Measurements from ENCODE around the gene MAD1L1. TPM values are rescaled to one million over a fixed set of nuclear protein-coding genes. Genes with fewer than 3 reads are reported as not detected.
"Not testable (repeated sequence)": the region's sequence is repeated elsewhere in the genome, so short reads cannot be mapped to it uniquely, and the experiment has no call there.

MAD1L1 gene
- total and polyA plus RNA-seq, 3 donors from 2014 or later, result 63.1 to 149 (median 94.6) TPM

DNA sequence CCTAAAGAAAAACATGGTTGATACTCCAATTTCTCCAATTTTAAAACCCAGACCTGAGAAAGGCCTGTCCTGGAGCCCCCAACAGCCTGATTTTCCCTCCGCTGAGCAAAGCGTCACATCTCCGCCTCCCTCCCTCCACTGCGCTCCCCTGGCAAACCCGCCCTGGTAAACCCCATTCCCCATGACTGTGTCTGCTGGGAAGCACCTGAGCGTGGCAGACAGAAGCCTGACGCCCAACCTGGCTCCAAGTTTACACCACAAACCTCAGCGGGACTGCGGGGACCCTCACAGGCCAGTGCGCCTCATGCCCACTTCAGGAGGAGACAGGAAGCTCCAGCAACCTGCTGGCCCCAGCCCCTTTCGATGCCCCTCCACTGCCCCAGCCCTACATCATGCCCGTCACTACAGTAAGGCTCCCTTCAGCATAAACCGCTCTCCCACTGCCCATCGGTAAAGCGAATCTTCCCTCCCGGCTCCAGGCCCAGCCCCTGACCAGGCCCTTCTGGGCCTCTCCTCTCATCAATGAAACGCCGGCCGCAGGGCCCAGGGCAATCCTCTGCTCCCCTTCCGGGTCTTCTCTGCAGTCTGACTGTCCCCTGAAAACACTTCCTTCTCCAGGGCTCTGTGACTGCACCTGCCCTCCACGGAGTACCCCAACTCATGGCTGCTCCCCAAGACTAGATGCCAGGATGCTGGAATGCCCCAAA, 233.3 kb downstream of the MAD1L1 start:
- Histone ChIP-seq H3K27ac (no peak overlapping the region), H3K4me1 (no peaks in the 10 kb centered on the region), H3K27me3 (no peaks in the 10 kb centered on the region), H3K9me3 (no peaks in the 10 kb centered on the region), H3K4me3 (no peak overlapping the region), H3K36me3 (ENCODE audit: low read depth, missing control alignments) (no peaks in the 10 kb centered on the region)
- 95 to 97% methylated on average over 17 to 21 of the region's 21 CpGs for WGBS, 2 donors
- no peak for DNase-seq
- intact Hi-C loops (cut with DNase I; ENCODE audit: low total_unique reads), result no loop called here
- TF ChIP-seq, protein P1, sequence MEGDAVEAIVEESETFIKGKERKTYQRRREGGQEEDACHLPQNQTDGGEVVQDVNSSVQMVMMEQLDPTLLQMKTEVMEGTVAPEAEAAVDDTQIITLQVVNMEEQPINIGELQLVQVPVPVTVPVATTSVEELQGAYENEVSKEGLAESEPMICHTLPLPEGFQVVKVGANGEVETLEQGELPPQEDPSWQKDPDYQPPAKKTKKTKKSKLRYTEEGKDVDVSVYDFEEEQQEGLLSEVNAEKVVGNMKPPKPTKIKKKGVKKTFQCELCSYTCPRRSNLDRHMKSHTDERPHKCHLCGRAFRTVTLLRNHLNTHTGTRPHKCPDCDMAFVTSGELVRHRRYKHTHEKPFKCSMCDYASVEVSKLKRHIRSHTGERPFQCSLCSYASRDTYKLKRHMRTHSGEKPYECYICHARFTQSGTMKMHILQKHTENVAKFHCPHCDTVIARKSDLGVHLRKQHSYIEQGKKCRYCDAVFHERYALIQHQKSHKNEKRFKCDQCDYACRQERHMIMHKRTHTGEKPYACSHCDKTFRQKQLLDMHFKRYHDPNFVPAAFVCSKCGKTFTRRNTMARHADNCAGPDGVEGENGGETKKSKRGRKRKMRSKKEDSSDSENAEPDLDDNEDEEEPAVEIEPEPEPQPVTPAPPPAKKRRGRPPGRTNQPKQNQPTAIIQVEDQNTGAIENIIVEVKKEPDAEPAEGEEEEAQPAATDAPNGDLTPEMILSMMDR (IDR thresholded peaks at IDR 0.05), result no peak
- no peak for TF ChIP-seq POLR2A (IDR thresholded peaks at IDR 0.05)

DNA sequence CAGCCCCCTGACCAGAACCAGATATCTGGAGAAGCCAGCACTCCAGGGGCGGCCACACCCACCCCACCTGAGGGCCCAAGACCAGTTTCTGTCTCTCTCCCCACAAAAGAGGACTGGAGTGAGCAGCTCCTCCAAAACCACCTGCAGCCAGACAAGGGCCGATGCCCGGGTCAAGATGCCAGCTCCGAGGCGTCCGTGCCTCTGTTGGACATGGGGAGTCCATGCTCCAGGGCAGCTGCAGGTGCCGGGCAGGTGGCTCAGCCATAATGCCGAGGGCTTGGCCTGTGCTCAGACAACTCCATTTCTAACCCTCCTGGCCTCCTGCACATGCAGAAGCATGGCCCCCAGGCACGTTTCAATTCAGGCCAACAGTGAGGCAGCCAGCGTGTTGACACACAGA, 234.6 kb downstream of the MAD1L1 start:
- H3K4me1 ChIP-seq, result peaks cover 6% of the 10 kb centered on the region
- intact Hi-C loops (cut with DNase I; ENCODE audit: low total_unique reads), result no loop called here
- TF ChIP-seq POLR2A (IDR thresholded peaks at IDR 0.05), result no peak
- TF ChIP-seq, protein P1 (IDR thresholded peaks at IDR 0.05), result no peak
- H3K27ac ChIP-seq, result no peak overlapping the region
- H3K36me3 ChIP-seq (ENCODE audit: low read depth, missing control alignments), result no peaks in the 10 kb centered on the region
- H3K4me3 ChIP-seq, result no peak overlapping the region
- H3K9me3 ChIP-seq, result no peaks in the 10 kb centered on the region
- no peak for DNase-seq
- WGBS, 2 donors, result 94 to 100% methylated on average over 4 to 7 of the region's 10 CpGs
- H3K27me3 ChIP-seq, result no peaks in the 10 kb centered on the region

DNA sequence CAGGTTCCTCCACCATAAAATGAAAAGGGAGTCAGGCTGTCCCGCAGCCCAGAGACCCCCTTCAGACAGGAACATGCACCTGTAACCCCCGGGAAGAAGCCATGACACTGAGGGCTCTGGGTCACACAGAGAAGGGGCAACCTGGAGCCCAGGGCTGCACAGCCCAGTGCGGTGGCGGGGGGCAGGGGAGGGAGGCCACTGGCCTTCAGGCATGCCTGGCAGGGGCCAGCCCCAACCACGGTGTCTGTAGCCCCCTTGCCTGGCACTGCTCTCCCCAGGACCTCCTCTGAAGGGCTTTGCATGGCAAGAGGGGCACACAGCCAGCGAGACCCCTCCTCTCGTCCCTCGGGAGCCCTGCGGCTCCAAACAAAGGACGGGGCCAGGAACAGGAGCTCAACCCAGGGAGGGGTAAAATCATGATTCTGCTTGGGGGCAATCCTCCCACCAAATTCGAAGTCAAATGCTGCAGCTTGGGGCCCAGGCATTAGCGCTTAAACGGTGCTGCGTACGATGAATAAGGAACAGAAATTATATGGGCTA, 235.1 kb downstream of the MAD1L1 start:
- no peak for DNase-seq
- peaks cover 6% of the 10 kb centered on the region for H3K4me1 ChIP-seq
- H3K27ac ChIP-seq, result no peak overlapping the region
- no peaks in the 10 kb centered on the region for H3K9me3 ChIP-seq
- no peaks in the 10 kb centered on the region for H3K27me3 ChIP-seq
- no peak overlapping the region for H3K4me3 ChIP-seq
- 86 to 97% methylated on average over 7 to 15 of the region's 15 CpGs for WGBS, 2 donors
- no peaks in the 10 kb centered on the region for H3K36me3 ChIP-seq (ENCODE audit: low read depth, missing control alignments)
- TF ChIP-seq, protein P1 (IDR thresholded peaks at IDR 0.05), result no peak
- no peak for TF ChIP-seq POLR2A (IDR thresholded peaks at IDR 0.05)
- intact Hi-C loops (cut with DNase I; ENCODE audit: low total_unique reads), result no loop called here

DNA sequence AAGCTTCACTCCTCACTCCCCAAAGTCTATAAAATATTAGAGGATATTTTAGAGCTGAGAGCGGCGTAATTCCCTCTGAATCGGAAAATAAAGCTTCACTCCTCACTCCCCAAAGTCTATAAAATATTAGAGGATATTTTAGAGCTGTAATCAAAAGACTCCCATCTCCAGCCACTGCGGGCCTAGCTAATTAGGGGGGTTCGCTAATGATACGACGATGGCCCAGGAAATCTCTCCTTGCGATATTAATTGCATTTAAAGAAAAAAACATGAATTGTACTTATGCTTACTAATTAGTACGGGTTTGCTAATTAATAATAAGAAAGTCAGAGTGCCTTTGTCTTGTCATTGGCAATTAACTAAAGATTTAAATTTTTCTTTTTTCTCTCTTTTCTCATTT, 235.9 kb downstream of the MAD1L1 start:
- no peaks in the 10 kb centered on the region for H3K27me3 ChIP-seq
- TF ChIP-seq, protein P1 (IDR thresholded peaks at IDR 0.05), result no peak
- TF ChIP-seq POLR2A (IDR thresholded peaks at IDR 0.05), result no peak
- H3K36me3 ChIP-seq (ENCODE audit: low read depth, missing control alignments), result no peaks in the 10 kb centered on the region
- H3K27ac ChIP-seq, result no peak overlapping the region
- WGBS, 2 donors, result 96 to 97% methylated on average over 9 of the region's 9 CpGs
- no peak for DNase-seq
- H3K4me3 ChIP-seq, result no peak overlapping the region
- intact Hi-C loops (cut with DNase I; ENCODE audit: low total_unique reads), result no loop called here
- H3K9me3 ChIP-seq, result no peaks in the 10 kb centered on the region
- peaks cover 6% of the 10 kb centered on the region for H3K4me1 ChIP-seq

DNA sequence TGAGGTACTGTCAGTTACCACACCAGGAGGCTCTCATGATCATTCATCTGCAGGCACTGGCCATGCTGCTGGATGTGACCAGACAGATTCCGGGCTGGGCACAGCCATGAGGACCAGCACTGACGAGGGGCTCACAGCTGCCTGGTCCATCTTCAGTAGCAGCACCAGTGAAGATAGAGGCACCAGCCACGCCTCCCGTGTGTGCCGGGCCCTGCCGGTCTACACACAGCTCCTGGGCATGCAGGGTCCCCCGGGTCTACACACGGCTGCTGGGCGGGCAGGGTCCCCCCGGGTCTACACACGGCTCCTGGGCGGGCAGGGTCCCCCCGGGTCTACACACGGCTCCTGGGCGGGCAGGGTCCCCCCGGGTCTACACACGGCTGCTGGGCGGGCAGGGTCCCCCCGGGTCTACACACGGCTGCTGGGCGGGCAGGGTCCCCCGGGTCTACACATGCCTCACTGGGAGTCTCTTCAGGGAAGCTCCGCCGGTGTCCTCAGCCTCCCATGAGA, 236.8 kb downstream of the MAD1L1 start:
- H3K4me1 ChIP-seq; H3K9me3 ChIP-seq; H3K4me3 ChIP-seq; H3K27ac ChIP-seq; H3K36me3 ChIP-seq (ENCODE audit: low read depth, missing control alignments); DNase-seq; H3K27me3 ChIP-seq; intact Hi-C loops (cut with DNase I; ENCODE audit: low total_unique reads): not testable (repeated sequence)
- WGBS, 2 donors, result 94 to 97% methylated on average over 14 to 16 of the region's 24 CpGs
